ENCODE measurements around the gene TRIM13. TPM values are rescaled to one million over a fixed set of nuclear protein-coding genes. Genes with fewer than 3 reads are reported as not detected.

The TRIM13 gene
- total RNA-seq, 1 donor, result 21.7 TPM

GRCh38 chr13:49972709-49973108 lies 24.1 kb upstream of the TRIM13 start:
- no peak overlapping the region for H3K4me2 ChIP-seq (ENCODE audit: insufficient read depth, low read length)

GRCh38 chr13:49975826-49976225 lies 21.0 kb upstream of the TRIM13 start:
- Histone ChIP-seq H3K9me3 (ENCODE audit: low read depth, low read length) (no peaks in the 10 kb centered on the region), H2AFZ (ENCODE audit: low read length) (no peak overlapping the region), H3K4me2 (ENCODE audit: insufficient read depth, low read length) (no peak overlapping the region)

More at GRCh38 chr13:49972709-49973108, 24.1 kb upstream of the TRIM13 start:
- H3K4me1 ChIP-seq (ENCODE audit: insufficient read depth, low read length), result peaks cover 5% of the 10 kb centered on the region
- no peaks in the 10 kb centered on the region for H3K9me3 ChIP-seq (ENCODE audit: low read depth, low read length)
- no peaks in the 10 kb centered on the region for H4K20me1 ChIP-seq (ENCODE audit: insufficient read depth, low read length)
- no peak overlapping the region for H2AFZ ChIP-seq (ENCODE audit: low read length)
- TF ChIP-seq CTCF (IDR thresholded peaks at IDR 0.05; ENCODE audit: extremely low read depth, low read depth, low read length), result no peak
- H3K27me3 ChIP-seq (ENCODE audit: insufficient read depth, low read length), result no peaks in the 10 kb centered on the region
- no peak for DNase-seq (ENCODE audit: insufficient read length, low spot score, missing footprints)
- no peaks in the 10 kb centered on the region for H3K79me2 ChIP-seq (ENCODE audit: insufficient read depth, low read length)
- no peak overlapping the region for H3K27ac ChIP-seq (ENCODE audit: low read depth, low read length)
- H3K4me3 ChIP-seq (ENCODE audit: insufficient read depth, low read length), result no peak overlapping the region
- peaks cover 21% of the 10 kb centered on the region for H3K36me3 ChIP-seq (ENCODE audit: insufficient read depth, low read length)

GRCh38 chr13:49976314-49977258 lies 20.3 kb upstream of the TRIM13 start:
- Histone ChIP-seq H3K9me3 (ENCODE audit: low read depth, low read length) (no peaks in the 10 kb centered on the region), H3K79me2 (ENCODE audit: insufficient read depth, low read length) (no peaks in the 10 kb centered on the region), H3K36me3 (ENCODE audit: insufficient read depth, low read length) (peaks cover 11% of the 10 kb centered on the region), H3K4me3 (ENCODE audit: insufficient read depth, low read length) (no peak overlapping the region), H2AFZ (ENCODE audit: low read length) (no peak overlapping the region), H3K27ac (ENCODE audit: low read depth, low read length) (no peak overlapping the region), H3K4me1 (ENCODE audit: insufficient read depth, low read length) (peaks cover 5% of the 10 kb centered on the region), H3K27me3 (ENCODE audit: insufficient read depth, low read length) (no peaks in the 10 kb centered on the region), H3K4me2 (ENCODE audit: insufficient read depth, low read length) (no peak overlapping the region), H4K20me1 (ENCODE audit: insufficient read depth, low read length) (no peaks in the 10 kb centered on the region)
- peak; percentile 90 for TF ChIP-seq CTCF (IDR thresholded peaks at IDR 0.05; ENCODE audit: extremely low read depth, low read depth, low read length)
- peak; percentile 83 for DNase-seq (ENCODE audit: insufficient read length, low spot score, missing footprints)

More at GRCh38 chr13:49975826-49976225, 21.0 kb upstream of the TRIM13 start:
- no peaks in the 10 kb centered on the region for H4K20me1 ChIP-seq (ENCODE audit: insufficient read depth, low read length)
- no peak overlapping the region for H3K27ac ChIP-seq (ENCODE audit: low read depth, low read length)
- peaks cover 5% of the 10 kb centered on the region for H3K4me1 ChIP-seq (ENCODE audit: insufficient read depth, low read length)
- no peaks in the 10 kb centered on the region for H3K79me2 ChIP-seq (ENCODE audit: insufficient read depth, low read length)
- no peaks in the 10 kb centered on the region for H3K27me3 ChIP-seq (ENCODE audit: insufficient read depth, low read length)
- H3K4me3 ChIP-seq (ENCODE audit: insufficient read depth, low read length), result no peak overlapping the region
- H3K36me3 ChIP-seq (ENCODE audit: insufficient read depth, low read length), result peaks cover 11% of the 10 kb centered on the region
- DNase-seq (ENCODE audit: insufficient read length, low spot score, missing footprints), result no peak
- TF ChIP-seq CTCF (IDR thresholded peaks at IDR 0.05; ENCODE audit: extremely low read depth, low read depth, low read length), result no peak

GRCh38 chr13:49977992-49978391 lies 18.9 kb upstream of the TRIM13 start:
- no peak overlapping the region for H3K4me3 ChIP-seq (ENCODE audit: insufficient read depth, low read length)
- peaks cover 5% of the 10 kb centered on the region for H3K4me1 ChIP-seq (ENCODE audit: insufficient read depth, low read length)
- H3K9me3 ChIP-seq (ENCODE audit: low read depth, low read length), result no peaks in the 10 kb centered on the region
- TF ChIP-seq CTCF (IDR thresholded peaks at IDR 0.05; ENCODE audit: extremely low read depth, low read depth, low read length), result no peak
- no peak overlapping the region for H3K4me2 ChIP-seq (ENCODE audit: insufficient read depth, low read length)
- H2AFZ ChIP-seq (ENCODE audit: low read length), result no peak overlapping the region
- no peaks in the 10 kb centered on the region for H3K27me3 ChIP-seq (ENCODE audit: insufficient read depth, low read length)
- peaks cover 15% of the 10 kb centered on the region for H3K36me3 ChIP-seq (ENCODE audit: insufficient read depth, low read length)
- H4K20me1 ChIP-seq (ENCODE audit: insufficient read depth, low read length), result no peaks in the 10 kb centered on the region
- H3K27ac ChIP-seq (ENCODE audit: low read depth, low read length), result no peak overlapping the region
- no peaks in the 10 kb centered on the region for H3K79me2 ChIP-seq (ENCODE audit: insufficient read depth, low read length)
- DNase-seq (ENCODE audit: insufficient read length, low spot score, missing footprints), result no peak
